GM19438 (cell line): ENCODE results near the gene ZFR2.

Source experiments
- ATAC-seq: cut with Tn5 transposase; IDR thresholded peaks from one replicate; pipeline ENCODE4 v1.9.1; 2021; ENCODE audit warnings: low read depth; ENCODE audit not compliant: unreplicated experiment

Gene ZFR2

GRCh38 chr19:3796358-3796757 is 72.5 kb downstream of the ZFR2 start:
- no peak for ATAC-seq

GRCh38 chr19:3793799-3794198 is 75.0 kb downstream of the ZFR2 start:
- ATAC-seq: no peak

GRCh38 chr19:3792114-3792513 is 76.7 kb downstream of the ZFR2 start:
- no peak for ATAC-seq

GRCh38 chr19:3790941-3791340 is 77.9 kb downstream of the ZFR2 start:
- no peak for ATAC-seq

GRCh38 chr19:3790209-3790734 is 78.6 kb downstream of the ZFR2 start:
- ATAC-seq: no peak

- no peak for ATAC-seq
Measured at GRCh38 chr19:3788996-3789778, 79.7 kb downstream of the ZFR2 start.

- ATAC-seq: no peak
Measured at GRCh38 chr19:3785938-3786824, 82.7 kb downstream of the ZFR2 start, which contains the start of gene MATK. Gene MATK (minus strand): TSS chr19:3786381. CDS start chr19:3785135, 1,246 bp downstream.

GRCh38 chr19:3785451-3785937 is 83.3 kb downstream of the ZFR2 start:
- no peak for ATAC-seq

GRCh38 chr19:3784607-3785450 is 84.0 kb downstream of the ZFR2 start:
- ATAC-seq: no peak

- ATAC-seq: no peak
Measured at GRCh38 chr19:3783660-3784584, 84.9 kb downstream of the ZFR2 start.

- no peak for ATAC-seq
Measured at GRCh38 chr19:3782903-3783302, 85.9 kb downstream of the ZFR2 start.

- ATAC-seq: no peak
Measured at GRCh38 chr19:3782330-3782729, 86.5 kb downstream of the ZFR2 start.

- ATAC-seq: no peak
Measured at GRCh38 chr19:3781603-3782002, 87.2 kb downstream of the ZFR2 start.

GRCh38 chr19:3780786-3781304 is 88.0 kb downstream of the ZFR2 start:
- ATAC-seq: no peak

- ATAC-seq: no peak
Measured at GRCh38 chr19:3778899-3779723, 89.7 kb downstream of the ZFR2 start.

GRCh38 chr19:3778104-3778867 is 90.6 kb downstream of the ZFR2 start:
- ATAC-seq: no peak

- ATAC-seq: no peak
Measured at GRCh38 chr19:3776479-3777040, 92.3 kb downstream of the ZFR2 start.
